HG03565 (cell line): ENCODE data around the gene ARHGEF12.
A peak's percentile ranks its signal among the peaks of the same experiment; 100 is the strongest.

Experiments
- ATAC-seq: cut with Tn5 transposase; IDR thresholded peaks from one replicate; pipeline ENCODE4 v1.9.1; 2021; ENCODE audit warnings: mild to moderate bottlenecking, moderate library complexity; ENCODE audit not compliant: unreplicated experiment

The ARHGEF12 gene, protein sequence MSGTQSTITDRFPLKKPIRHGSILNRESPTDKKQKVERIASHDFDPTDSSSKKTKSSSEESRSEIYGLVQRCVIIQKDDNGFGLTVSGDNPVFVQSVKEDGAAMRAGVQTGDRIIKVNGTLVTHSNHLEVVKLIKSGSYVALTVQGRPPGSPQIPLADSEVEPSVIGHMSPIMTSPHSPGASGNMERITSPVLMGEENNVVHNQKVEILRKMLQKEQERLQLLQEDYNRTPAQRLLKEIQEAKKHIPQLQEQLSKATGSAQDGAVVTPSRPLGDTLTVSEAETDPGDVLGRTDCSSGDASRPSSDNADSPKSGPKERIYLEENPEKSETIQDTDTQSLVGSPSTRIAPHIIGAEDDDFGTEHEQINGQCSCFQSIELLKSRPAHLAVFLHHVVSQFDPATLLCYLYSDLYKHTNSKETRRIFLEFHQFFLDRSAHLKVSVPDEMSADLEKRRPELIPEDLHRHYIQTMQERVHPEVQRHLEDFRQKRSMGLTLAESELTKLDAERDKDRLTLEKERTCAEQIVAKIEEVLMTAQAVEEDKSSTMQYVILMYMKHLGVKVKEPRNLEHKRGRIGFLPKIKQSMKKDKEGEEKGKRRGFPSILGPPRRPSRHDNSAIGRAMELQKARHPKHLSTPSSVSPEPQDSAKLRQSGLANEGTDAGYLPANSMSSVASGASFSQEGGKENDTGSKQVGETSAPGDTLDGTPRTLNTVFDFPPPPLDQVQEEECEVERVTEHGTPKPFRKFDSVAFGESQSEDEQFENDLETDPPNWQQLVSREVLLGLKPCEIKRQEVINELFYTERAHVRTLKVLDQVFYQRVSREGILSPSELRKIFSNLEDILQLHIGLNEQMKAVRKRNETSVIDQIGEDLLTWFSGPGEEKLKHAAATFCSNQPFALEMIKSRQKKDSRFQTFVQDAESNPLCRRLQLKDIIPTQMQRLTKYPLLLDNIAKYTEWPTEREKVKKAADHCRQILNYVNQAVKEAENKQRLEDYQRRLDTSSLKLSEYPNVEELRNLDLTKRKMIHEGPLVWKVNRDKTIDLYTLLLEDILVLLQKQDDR (N-terminal part only)

DNA sequence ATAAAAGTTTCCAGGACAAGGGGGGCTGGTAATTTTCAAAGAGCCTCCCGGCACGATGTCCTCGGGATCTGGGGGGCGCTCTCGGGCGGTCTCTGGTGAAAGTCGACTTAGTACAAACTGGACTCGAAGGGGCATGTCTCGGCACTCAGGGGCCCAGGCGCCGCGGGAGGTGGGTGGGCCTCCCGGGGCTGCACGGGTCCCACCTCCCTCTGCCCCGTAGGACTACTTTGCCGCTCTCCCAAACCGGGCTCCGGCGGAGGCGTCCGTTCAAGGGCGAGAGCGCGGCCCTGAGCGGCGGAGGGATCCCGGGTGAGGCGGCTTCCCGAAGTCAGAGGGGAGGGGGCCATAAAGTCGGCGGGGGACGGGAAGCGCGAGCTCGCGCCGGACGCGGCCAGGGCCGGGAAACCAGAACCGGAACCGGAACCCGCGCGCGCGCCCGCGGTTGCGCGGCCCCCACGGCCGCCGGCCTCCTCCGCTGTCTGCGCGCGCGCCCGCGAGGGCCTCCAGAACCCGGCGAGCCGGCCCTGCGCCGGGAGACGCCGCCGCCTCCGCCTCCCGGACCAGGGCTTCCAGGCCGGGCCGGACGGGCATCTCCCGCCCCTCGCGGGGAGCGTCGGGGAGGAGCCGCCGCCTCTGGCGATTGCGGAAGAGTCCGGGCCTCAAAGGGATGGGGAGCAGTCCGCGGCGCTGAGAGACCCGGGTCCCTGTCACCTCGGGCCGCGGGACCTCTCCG lies at the start of gene ARHGEF12:
Gene ARHGEF12, plus strand, starts transcription at position 506 of the 733 bp plus-strand sequence. CDS start 831 bp downstream, outside the sequence.
- peak; percentile 37 for ATAC-seq

DNA sequence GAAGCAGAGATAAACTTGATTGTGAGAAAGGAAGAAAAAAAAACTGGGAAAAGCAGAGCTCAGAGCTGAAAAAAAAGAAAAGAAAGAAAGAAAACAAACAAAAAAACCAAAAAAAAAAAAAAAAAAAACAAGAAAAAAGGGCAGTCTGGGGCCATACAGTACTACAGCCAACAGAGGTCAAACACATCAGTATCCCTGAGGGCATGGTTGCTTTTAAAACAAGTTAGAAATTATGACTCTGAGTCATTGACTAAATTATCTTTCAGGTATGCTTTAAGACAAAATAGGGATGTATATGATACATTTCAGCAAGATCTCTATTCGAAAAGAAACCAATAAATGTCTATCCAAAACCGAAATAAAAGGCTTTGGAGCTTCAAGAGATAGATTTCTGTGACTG lies 48.2 kb upstream of the ARHGEF12 start:
- no peak for ATAC-seq

DNA sequence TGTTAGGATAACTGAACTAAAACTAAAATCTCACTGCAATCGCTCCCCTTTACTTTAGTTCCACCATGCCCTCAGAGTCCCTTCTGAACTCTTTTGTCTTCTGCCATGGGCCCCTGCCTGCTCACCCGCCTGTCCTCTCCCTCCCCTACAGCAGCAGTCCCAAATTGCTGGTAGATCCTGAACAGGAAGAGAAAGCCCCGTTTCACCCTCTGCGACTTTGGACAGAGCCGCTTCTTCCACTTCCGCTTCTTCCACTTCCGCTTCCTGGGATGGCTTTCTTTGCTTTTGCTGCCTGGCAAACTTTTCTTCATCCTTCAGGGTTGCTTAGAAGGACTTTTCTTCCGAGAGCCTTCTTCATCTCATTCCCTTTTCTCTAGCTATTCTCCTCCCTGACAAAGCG lies 46.8 kb upstream of the ARHGEF12 start:
- ATAC-seq: no peak

- no peak for ATAC-seq
Observed at GRCh38 chr11:120290956-120291355, 45.3 kb upstream of the ARHGEF12 start.

- ATAC-seq: no peak
Observed at GRCh38 chr11:120293038-120293800, 43.0 kb upstream of the ARHGEF12 start.

GRCh38 chr11:120294096-120294495 lies 42.1 kb upstream of the ARHGEF12 start:
- no peak for ATAC-seq

DNA sequence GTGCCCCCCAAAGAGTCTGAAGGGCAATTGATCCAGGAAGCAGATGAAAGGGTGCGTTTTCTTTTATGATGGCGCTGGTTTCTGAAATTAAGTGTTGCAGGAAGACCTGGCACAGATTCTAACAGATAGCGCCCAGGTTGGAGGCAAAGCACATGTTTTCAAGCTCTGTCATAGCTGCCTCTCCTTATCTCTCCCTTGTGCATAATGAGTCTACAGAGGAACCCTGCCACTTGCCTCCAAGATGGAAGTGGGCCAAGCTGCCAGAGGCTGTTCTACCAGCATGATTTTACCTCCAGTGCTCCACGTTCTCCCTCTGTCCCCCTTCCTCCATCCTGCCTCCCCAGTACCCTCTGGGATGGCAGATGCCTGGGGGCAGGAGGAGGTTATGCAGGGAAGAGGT lies 41.1 kb upstream of the ARHGEF12 start:
- ATAC-seq: no peak

DNA sequence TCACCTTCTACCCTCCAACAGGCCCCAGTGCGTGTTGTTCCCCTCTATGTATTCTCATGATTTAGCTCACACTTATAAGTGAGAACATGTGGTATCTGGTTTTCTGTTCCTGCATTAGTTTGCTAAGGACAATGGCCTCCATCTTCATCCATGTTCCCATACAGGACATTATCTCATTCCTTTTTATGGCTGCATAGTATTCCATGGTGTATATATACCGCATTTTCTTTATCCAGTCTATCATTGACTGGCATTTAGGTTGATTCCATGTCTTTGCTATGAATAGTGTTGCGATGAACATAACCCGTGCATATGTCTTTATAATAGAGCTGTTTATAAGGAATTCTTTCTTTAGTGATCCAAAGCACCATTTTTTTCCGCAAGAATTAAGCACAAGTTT lies 39.7 kb upstream of the ARHGEF12 start:
- no peak for ATAC-seq

- ATAC-seq: no peak
Observed at GRCh38 chr11:120298461-120298860, 37.8 kb upstream of the ARHGEF12 start.

GRCh38 chr11:120302001-120302805 lies 34.0 kb upstream of the ARHGEF12 start:
- no peak for ATAC-seq

DNA sequence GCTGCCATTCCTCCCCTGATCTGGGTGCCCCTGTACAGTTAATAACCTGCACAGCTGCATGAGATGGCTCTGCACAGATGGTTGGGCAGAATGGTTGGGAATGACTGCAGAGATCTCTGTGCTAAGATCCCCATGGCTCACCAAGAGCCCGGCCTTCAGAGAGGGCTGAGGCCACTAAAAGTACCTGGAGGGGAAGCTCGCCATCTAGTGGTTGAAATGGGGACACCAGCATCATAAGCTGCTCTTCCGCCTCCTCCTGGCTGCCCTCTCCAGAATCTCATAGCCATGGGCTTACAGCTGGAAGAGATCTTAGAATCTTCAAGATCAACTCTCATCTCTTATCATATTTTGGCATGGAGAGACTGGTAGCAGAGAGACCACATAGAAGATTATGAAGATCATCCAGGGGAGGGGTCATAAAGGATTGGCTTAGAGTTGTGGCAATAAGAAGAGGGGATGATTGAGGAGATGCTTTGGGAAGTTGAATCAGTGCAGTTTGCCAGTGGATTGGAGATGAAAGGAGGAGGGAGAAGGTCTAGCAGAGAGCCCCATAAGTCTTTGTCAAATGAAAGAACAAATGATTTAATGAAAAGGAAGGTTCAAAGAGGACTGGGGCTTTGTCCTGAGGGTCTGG lies 33.1 kb upstream of the ARHGEF12 start:
- peak; percentile 60 for ATAC-seq

DNA sequence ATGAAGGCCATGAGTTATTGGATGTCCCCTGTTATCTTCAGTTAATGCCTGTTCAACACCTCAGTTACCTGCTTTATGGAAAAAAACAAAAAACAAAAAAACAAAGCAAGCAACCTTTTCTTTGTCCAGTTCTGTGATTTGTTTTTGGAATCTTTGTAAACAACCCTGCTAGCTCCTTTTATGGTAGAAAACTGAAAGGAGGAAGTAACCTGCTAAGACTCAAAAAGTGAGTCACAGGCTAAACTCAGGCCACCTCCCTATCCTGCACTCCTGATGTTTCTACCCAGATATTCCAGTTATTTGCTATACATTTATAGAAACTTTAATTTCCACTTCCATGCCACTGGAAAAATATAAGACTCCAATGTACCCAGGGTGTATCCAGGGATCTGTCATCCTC lies 31.7 kb upstream of the ARHGEF12 start:
- no peak for ATAC-seq

DNA sequence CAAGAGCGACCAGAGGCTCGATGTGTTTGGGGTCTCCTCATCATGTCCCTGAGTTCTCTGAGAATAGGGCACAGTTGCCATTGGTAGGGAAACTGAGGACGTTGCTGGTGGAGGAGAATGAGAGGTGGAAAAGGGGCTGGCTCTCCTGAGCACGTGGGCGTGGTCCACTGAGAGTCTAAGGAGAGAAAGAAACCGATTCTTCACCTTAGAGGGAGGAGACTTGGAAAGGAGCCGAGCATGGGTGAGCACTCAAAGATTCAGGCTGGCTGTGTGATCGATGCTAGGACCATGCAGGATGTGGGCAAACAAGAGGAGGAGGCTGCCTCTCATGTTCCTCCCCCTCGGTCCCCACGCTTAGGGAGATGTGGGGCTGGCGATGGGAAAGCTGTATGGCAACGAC lies 30.9 kb upstream of the ARHGEF12 start:
- ATAC-seq: no peak

DNA sequence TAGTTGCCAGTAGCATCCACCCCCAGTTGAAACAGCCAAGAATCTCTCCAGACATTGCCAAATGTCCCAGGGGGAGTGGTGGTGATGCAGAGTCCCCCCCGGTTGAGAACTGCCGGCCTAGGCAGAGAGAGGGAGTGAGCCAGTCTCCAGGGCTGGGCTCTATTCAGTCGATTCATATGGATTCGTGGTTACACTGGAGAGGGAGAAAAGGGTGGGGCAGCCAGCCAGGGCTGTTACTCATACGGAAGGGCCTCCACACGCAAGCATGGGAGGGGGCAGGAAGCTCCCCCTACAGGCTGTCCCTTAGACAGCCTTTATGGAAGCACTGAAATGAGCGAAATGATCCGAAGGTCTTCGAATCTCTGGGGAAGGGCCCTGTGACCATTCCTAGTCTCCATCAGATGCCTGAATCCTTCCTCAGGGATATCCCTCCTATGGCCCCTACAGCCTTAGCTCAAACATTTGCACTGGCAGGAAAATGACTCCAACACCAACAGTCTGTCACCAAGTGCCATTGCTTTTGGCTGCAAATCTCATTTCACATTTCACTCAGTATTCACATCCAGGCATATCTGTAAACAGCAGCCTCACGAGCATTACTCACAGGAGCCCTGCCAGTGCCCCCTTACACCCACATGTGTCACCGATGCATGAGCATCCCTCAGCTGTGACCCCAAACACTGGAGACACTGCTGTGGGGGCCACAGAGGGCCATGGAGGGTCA lies 29.5 kb upstream of the ARHGEF12 start:
- ATAC-seq: no peak

- no peak for ATAC-seq
Observed at GRCh38 chr11:120307476-120307875, 28.7 kb upstream of the ARHGEF12 start.

GRCh38 chr11:120308081-120308480 lies 28.1 kb upstream of the ARHGEF12 start:
- no peak for ATAC-seq

DNA sequence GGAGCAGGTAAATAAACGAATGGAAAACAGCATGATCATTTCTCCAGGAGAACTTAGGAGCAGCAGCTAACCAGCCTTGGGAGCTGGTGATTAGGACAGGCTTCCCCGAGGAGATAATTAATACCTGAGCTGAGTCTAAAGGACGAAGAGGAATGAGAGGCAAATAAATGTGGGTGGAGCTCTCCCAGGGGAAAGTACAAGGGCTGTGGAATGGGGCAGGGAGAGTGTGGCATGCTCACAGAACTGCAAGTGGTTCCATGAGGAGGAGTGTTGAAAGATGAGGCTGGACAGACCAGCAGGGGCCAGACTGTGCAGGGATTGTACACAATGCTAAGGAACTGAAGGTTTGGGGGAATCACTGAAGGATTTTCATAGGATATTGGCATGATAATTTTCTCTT lies 25.3 kb upstream of the ARHGEF12 start:
- ATAC-seq: no peak

DNA sequence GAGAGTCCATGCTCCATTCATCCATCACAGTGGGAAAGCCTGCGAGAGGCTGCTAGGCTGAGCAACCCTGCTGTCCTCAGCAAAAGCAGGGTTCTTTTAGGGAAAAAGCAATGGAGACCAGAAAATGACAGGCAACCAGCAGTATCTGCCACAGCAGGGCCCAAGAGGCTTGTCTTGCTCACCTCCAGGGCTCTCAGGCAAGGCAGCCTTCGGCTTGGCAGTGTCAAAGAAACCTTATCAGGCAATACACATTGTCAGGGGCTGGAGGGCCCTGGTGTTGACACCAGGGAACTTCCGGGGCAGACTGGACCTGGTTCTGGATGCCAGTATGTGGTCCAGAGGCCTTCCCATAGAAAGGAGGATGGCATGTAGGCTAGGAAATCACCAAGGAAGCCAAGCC lies 21.4 kb upstream of the ARHGEF12 start:
- no peak for ATAC-seq
